GM19397 (cell line): ENCODE measurements around the gene POLA2.

Source experiments
- ATAC-seq: cut with Tn5 transposase; IDR thresholded peaks from one replicate; pipeline ENCODE4 v1.9.1; 2021; ENCODE audit warnings: mild to moderate bottlenecking, moderate library complexity; ENCODE audit not compliant: unreplicated experiment

Gene POLA2

DNA sequence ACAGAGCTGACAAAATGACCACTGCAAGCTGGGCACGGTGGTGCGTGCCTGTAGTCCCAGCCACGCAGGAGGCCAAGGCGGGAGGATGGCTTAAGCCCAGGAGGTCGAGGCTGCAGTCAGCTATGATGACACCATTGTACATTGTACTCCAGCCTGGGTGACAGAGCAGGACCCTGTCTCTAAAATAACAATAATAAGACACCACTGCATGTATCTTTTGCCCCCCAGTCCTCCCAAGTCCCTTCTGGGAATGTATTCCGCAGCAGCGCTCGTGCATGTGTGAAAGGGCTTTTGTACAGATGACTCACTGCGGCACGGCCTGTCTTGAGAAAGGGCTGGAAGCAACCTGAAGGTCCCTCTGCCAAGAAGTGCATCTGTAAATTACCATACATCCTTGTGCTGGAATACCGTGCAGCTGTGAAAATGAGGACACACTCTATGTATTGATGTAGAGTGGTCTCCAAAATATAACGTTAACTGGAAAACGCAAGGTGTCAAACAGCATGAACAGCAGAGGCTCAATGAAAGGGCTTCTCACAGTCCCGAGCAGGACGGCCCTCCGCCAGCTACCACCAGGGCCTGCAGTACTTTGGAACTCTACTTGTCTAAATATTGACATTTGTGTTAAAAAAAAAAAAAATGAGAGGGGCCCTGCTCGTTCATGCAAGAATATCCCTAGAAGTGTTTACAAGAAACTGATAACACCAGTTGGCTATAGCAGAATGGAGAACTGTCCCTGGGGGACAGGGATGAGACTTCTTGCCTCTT, 43.9 kb downstream of the POLA2 start:
- no peak for ATAC-seq

GRCh38 chr11:65307298-65308229, 45.8 kb downstream of the POLA2 start:
- no peak for ATAC-seq

DNA sequence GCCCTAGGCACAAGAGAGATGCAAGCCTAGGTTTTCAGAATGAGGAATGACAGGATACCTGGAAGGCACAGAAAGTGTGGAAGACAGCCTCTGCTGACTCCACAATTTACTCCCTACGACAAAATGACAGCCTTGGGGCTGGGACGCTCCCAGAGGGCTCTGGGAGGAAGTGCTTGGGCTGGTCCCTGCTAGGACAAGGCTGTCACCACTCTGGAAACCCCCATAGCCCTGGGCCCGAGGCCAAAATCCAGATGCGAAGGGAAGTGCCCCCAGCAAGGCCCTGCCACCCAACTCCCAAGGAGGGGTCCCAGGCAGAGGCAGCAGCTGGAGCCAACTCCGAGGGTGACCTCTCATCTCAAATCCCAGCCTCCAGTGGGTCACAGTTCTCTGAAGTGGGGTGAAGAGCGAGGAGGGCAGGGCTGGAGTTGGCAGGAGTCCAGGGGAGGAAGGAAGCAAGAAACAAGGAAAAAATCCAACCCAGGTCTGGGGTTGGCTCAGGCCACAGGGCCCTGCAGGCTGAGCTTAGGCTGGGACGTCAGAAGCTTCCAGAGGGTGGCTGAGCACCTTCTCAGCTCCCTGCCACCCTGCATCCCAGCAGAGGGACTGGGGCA, 46.6 kb downstream of the POLA2 start:
- ATAC-seq, result no peak

- no peak for ATAC-seq
These were observed 47.2 kb downstream of the POLA2 start for GRCh38 chr11:65309006-65309405.

- ATAC-seq, result no peak
These were observed 48.5 kb downstream of the POLA2 start for GRCh38 chr11:65310215-65310614.

GRCh38 chr11:65310736-65311135, 49.0 kb downstream of the POLA2 start:
- no peak for ATAC-seq

DNA sequence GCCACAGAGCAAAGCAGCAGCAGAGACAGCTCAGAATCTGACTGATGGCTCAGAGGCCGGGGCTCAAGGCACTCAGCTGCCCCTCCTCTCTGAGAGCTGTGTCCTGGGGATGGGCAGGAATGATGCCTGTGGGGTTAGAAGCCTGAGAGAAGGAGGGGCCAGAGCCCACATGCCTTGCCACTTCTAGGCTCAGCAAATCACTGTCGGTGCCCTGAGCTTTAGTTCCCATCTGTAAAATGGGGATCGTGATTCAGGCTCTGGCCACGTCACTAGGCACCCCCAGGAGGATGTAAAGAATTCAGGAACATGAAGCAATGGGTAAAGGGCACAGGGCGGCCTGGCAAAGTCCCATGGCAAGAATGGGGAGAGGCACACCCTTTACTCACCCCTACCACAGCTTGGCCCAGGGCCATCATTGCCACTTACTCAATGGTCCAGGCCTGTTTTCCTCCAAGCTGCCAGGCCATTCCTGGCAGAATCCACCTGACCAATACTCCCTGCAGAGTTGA, 49.5 kb downstream of the POLA2 start:
- ATAC-seq, result no peak

GRCh38 chr11:65314501-65315203, 52.9 kb downstream of the POLA2 start, which contains the start of gene CDC42EP2:
Gene CDC42EP2, plus strand, starts transcription at chr11:65314866. Its CDS starts 6,033 bp downstream, at chr11:65320899.
- ATAC-seq, result peak; percentile 82

DNA sequence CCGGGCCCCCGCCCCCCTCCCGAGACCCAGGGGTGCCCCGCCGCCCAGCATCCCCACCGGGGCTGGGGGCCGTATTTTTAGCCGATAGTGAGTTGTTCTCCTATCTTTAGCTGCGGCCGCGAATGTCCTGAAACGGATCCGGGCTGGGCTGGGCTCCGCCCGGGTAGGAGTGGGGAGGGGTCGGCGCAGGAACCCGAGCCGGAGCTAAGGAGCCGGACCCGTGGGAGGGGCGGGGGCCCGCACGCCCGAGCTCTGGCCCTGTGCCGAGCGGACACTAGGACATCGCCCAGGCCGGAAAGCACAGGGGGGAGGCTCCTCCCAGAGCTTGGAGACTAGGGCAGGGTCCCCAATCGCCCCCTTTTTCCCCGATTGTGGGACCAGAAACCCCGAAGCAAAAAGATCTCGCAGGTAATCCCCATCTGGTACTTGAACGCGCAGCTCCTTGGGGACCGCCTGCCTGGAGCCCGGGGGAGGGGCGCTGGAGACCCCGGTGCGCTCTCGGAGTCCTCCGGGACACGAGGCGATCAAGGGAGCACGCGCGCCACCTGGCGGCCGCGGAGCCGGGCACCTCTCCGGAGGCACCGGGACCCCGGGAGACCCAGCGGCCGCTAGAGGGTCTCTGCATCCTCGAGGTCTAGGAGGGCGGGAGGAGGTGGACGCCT, 53.6 kb downstream of the POLA2 start:
- peak; percentile 25 for ATAC-seq

- no peak for ATAC-seq
These were observed 54.1 kb downstream of the POLA2 start for GRCh38 chr11:65315866-65316226.

GRCh38 chr11:65316227-65317024, 54.7 kb downstream of the POLA2 start:
- ATAC-seq, result no peak

DNA sequence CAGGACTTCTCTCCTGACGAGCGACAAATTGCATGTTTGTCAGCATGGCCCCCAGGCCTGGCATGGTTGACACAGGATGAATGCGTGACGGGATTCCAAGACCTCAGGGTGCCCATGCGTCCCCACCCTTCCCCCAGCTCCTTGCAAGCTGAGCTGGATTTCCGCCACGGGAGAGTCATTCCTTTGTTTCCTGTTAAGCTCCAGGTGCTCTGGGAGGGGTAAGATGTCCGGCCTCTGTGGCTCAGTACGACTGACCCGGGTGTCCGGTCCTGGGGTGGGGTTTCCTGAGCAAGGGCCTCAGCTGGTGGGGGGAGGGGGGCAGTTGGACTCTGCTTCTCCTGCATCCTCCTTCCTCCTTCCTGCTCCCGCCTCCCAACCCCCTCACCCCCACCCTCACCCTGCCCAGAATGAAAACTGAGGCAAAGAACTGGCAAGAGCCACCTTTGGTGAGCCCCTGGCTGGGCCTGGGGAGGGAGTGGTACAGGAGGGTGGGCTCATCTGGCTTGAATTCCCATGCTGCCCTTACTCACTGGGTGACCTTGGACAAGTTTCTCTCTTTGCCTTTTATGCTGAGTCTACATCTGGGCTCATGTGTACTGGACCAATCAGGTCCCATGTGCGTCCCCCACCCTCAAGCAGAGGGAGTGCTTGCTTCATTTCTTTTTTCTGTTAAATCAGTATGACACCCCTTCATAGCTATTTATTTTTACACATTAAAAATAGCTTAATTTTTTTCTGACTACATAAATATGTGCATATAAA, 55.4 kb downstream of the POLA2 start:
- ATAC-seq, result no peak

GRCh38 chr11:65320386-65321075, 58.8 kb downstream of the POLA2 start:
- ATAC-seq, result no peak

GRCh38 chr11:65321076-65321475, 59.3 kb downstream of the POLA2 start:
- no peak for ATAC-seq

- ATAC-seq, result no peak
These were observed 60.2 kb downstream of the POLA2 start for GRCh38 chr11:65321828-65322485.

DNA sequence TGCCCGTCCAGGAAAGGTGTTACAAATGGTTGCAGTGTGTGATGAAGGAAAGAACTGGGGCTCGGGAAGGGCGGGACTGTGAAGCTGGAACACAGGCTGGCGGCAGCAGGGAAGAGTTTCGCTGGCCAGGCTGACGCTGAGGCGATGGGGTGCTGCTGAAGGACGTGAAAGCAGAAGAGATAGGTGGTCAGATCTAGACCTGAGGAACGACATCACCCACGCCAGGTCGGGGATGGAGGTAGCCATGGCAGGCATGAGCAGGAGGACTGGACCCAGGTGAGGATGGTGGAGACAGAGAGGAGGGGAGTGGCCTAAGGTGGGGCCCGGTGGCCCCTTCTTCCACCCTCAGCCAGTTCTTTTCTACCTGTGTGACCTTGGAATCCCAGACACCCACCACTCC, 62.1 kb downstream of the POLA2 start:
- no peak for ATAC-seq

- no peak for ATAC-seq
These were observed 63.7 kb downstream of the POLA2 start for GRCh38 chr11:65325435-65325834.
